GM03348 (cell line): ENCODE data around the gene CDT1.
"Not testable (repeated sequence)": the region's sequence is repeated elsewhere in the genome, so short reads cannot be mapped to it uniquely, and the experiment has no call there.

Experiments
- DNase-seq: peaks from one replicate; pipeline ENCODE4 v3.0.0; 2012; ENCODE audit warnings: low spot score

The CDT1 gene

GRCh38 chr16:88816736-88817535, 13.3 kb downstream of the CDT1 start:
- no peak for DNase-seq

GRCh38 chr16:88817785-88818574, 14.4 kb downstream of the CDT1 start:
- no peak for DNase-seq

- DNase-seq: no peak
Observed at GRCh38 chr16:88818575-88818874, 14.9 kb downstream of the CDT1 start.

- no peak for DNase-seq
Observed at GRCh38 chr16:88819126-88819525, 15.5 kb downstream of the CDT1 start.

GRCh38 chr16:88820385-88821025, 16.9 kb downstream of the CDT1 start:
- no peak for DNase-seq

- no peak for DNase-seq
Observed at GRCh38 chr16:88821168-88821850, 17.7 kb downstream of the CDT1 start.

- DNase-seq: no peak
Observed at GRCh38 chr16:88822281-88823040, 18.9 kb downstream of the CDT1 start.

GRCh38 chr16:88823646-88824045, 20.1 kb downstream of the CDT1 start:
- not testable (repeated sequence) for DNase-seq

GRCh38 chr16:88824256-88825077, 20.9 kb downstream of the CDT1 start:
- no peak for DNase-seq

GRCh38 chr16:88825146-88825545, 21.6 kb downstream of the CDT1 start:
- no peak for DNase-seq

- no peak for DNase-seq
Observed at GRCh38 chr16:88826070-88826840, 22.7 kb downstream of the CDT1 start.

GRCh38 chr16:88827727-88828126, 24.1 kb downstream of the CDT1 start:
- no peak for DNase-seq

- DNase-seq: no peak
Observed at GRCh38 chr16:88828711-88829110, 25.1 kb downstream of the CDT1 start.

GRCh38 chr16:88830258-88830657, 26.7 kb downstream of the CDT1 start:
- no peak for DNase-seq

GRCh38 chr16:88830783-88831182, 27.2 kb downstream of the CDT1 start:
- no peak for DNase-seq

GRCh38 chr16:88831838-88832237, 28.2 kb downstream of the CDT1 start:
- DNase-seq: no peak

GRCh38 chr16:88833086-88833485, 29.5 kb downstream of the CDT1 start:
- no peak for DNase-seq

GRCh38 chr16:88834670-88835069, 31.1 kb downstream of the CDT1 start:
- DNase-seq: no peak

GRCh38 chr16:88835383-88835782, 31.8 kb downstream of the CDT1 start:
- no peak for DNase-seq

- no peak for DNase-seq
Observed at GRCh38 chr16:88835818-88836217, 32.2 kb downstream of the CDT1 start.
